Sigmoid colon (tissue), 7 donors: ENCODE results near the gene TPH1. TPM values are rescaled to one million over a fixed set of nuclear protein-coding genes. Genes with fewer than 3 reads are reported as not detected.

Experiments used
- DNase-seq: peaks from one replicate; pipeline ENCODE4 v3.0.0-alpha.2; 2019
- H3K27ac ChIP-seq, 4 donors: fragments of 200-600 bp; sonication (generic); one replicate each; pipeline ENCODE4 v1.5.1; 2016 to 2019; ENCODE audit warnings: mild to moderate bottlenecking in 1 of 4
- H3K27me3 ChIP-seq, 3 donors: fragments of 200-600 bp; sonication (generic); one replicate each; pipeline ENCODE4 v1.5.1; 2019; ENCODE audit warnings: mild to moderate bottlenecking in 1 of 3
- H3K36me3 ChIP-seq, 4 donors: fragments of 200-600 bp; sonication (generic); one replicate each; pipeline ENCODE4 v1.5.1; 2016 to 2019
- H3K4me1 ChIP-seq, 4 donors: fragments of 200-600 bp; sonication (generic); one replicate each; pipeline ENCODE4 v1.5.1; 2017 to 2019
- H3K4me3 ChIP-seq, 4 donors: fragments of 200-600 bp; sonication (generic); one replicate each; pipeline ENCODE4 v1.5.1; 2017 to 2019; ENCODE audit warnings: mild to moderate bottlenecking in 2 of 4, moderate library complexity in 1 of 4
- H3K9me3 ChIP-seq, 4 donors: fragments of 200-600 bp in 3 of 4; sonication (generic) in 3 of 4; one replicate each; pipeline versions ENCODE4 v1.5.1 to v1.6.1; 2013 to 2019
- EP300 ChIP-seq, 4 donors: sonication (generic); formaldehyde crosslinking; IDR thresholded peaks; one replicate each; pipeline ENCODE4 v1.6.1; 2017; ENCODE audit warnings: antibody characterized with exemption in 4 of 4
- POLR2A ChIP-seq, 2 donors: fragments of 450-650 bp; IDR thresholded peaks; one replicate each; pipeline ENCODE4 v1.6.1; 2016; ENCODE audit warnings: antibody characterized with exemption in 2 of 2, mild to moderate bottlenecking in 2 of 2, moderate library complexity in 2 of 2
- POLR2AphosphoS5 ChIP-seq, 4 donors: sonication (generic); formaldehyde crosslinking; IDR thresholded peaks; one replicate each; pipeline ENCODE4 v1.6.1; 2017; ENCODE audit warnings: antibody characterized with exemption in 4 of 4
- WGBS, 2 donors: extraction: QIAGEN DNeasy Blood & Tissue Kit; methylation state at CpG; one replicate each; pipeline ENCODE4 v1.1.7; 2013; 5-methylcytosine and 5-hydroxymethylcytosine counted together
- intact Hi-C: fragments of 100-400 bp; cut with DNase I; formaldehyde crosslinking; loops from one replicate; pipeline ENCODE4 v1.15.1; 2023
- polyA plus RNA-seq, 3 donors: library from polyadenylated mRNA; stranded (reverse); fragments of 200-250 nt; gene quantifications; one replicate each; pipeline ENCODE4 v1.2.3, GENCODE V29; 2013
- total RNA-seq, 4 donors: library from RNA; depleted of rRNA; stranded (reverse); fragments of >200 nt; gene quantifications; one replicate each; pipeline ENCODE4 v1.1.0, GENCODE V29; 2016
- TF ChIP-seq, protein P1 (sequence below), 4 experiments: fragments of 450-650 bp in 3 of 4; fragments of 200-600 bp in 1 of 4; IDR thresholded peaks; one replicate each; pipeline ENCODE4 v1.5.1; 2016 to 2019; ENCODE audit warnings: antibody characterized with exemption in 4 of 4, mild to moderate bottlenecking in 3 of 4, moderate library complexity in 2 of 4
- donor health status: healthy with polysubstance abuse.
- donor health status: Bipolar disorder and iron deficiency.
- donor health status: healthy.

TPH1 gene
- total and polyA plus RNA-seq, 7 donors = 0.28 to 4.6 (median 0.79) TPM

DNA sequence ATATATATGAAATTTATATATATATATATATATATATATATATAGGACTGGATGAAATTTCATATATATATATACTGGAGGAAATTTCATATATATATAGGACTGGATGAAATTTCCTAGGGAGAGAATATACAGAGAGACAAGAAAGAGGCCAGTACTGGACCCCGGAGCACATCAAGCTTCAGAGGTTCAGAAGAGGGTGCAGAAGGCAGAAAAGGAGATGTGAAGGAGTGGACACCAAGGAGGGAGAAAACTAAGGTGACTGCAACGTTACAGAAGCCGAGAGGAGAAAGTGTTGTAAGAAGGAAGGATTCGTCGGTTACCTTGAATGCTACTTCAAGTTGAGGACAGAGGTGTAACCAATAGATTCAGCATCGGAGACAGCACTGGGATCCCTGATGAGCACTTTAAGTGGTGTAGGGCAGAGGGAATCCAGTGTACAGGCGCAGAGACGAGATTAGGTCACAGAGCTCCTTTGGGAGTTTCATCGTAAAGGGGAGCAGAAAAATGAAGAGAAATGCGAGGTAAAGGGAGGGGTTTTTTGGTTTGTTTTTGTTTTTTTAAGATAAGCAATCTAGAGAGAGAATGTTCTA, 8.5 kb upstream of the TPH1 start:
- Histone ChIP-seq H3K4me1 (no peaks in the 10 kb centered on the region), H3K27ac (no peak overlapping the region), H3K27me3 (no peaks in the 10 kb centered on the region), H3K4me3 (no peak overlapping the region), H3K36me3 (no peaks in the 10 kb centered on the region), H3K9me3 (no peaks in the 10 kb centered on the region)
- WGBS, 2 donors = 78 to 88% methylated on average over 10 of the region's 10 CpGs
- DNase-seq = no peak
- intact Hi-C loops = no loop called here
- TF ChIP-seq POLR2A (IDR thresholded peaks at IDR 0.05) (no peak), POLR2AphosphoS5 (IDR thresholded peaks at IDR 0.05) (no peak), EP300 (IDR thresholded peaks at IDR 0.05) (no peak)
- TF ChIP-seq, protein P1, sequence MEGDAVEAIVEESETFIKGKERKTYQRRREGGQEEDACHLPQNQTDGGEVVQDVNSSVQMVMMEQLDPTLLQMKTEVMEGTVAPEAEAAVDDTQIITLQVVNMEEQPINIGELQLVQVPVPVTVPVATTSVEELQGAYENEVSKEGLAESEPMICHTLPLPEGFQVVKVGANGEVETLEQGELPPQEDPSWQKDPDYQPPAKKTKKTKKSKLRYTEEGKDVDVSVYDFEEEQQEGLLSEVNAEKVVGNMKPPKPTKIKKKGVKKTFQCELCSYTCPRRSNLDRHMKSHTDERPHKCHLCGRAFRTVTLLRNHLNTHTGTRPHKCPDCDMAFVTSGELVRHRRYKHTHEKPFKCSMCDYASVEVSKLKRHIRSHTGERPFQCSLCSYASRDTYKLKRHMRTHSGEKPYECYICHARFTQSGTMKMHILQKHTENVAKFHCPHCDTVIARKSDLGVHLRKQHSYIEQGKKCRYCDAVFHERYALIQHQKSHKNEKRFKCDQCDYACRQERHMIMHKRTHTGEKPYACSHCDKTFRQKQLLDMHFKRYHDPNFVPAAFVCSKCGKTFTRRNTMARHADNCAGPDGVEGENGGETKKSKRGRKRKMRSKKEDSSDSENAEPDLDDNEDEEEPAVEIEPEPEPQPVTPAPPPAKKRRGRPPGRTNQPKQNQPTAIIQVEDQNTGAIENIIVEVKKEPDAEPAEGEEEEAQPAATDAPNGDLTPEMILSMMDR (IDR thresholded peaks at IDR 0.05) = no peak

DNA sequence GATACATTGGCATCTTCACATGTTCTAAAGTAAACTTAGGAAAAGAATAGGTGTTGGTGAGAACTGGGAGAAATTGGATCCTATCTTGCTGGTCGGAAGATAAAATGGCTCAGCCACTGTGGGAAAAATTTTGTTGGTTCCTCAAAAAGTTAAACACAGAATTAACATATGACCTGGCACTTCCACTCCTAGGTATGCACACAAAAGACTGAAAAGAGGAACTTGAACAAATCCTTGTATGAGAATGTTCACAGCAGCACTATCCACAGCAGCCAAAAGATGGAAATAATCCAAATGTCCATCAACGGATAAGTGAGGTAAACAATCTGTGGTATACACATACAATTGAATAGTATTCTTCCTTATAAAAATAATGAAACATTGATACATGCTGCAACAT, 4.8 kb upstream of the TPH1 start:
- H3K4me1 ChIP-seq = peaks cover 0 to 7% (median 3%) of the 10 kb centered on the region in 4 donors
- no peaks in the 10 kb centered on the region for H3K9me3 ChIP-seq
- 45 to 49% methylated on average over 2 of the region's 2 CpGs for WGBS, 2 donors
- intact Hi-C loops = no loop called here
- no peaks in the 10 kb centered on the region for H3K36me3 ChIP-seq
- TF ChIP-seq EP300 (IDR thresholded peaks at IDR 0.05) (no peak), POLR2A (IDR thresholded peaks at IDR 0.05) (no peak), POLR2AphosphoS5 (IDR thresholded peaks at IDR 0.05) (no peak)
- TF ChIP-seq, protein P1 (IDR thresholded peaks at IDR 0.05) = no peak
- H3K4me3 ChIP-seq = no peak overlapping the region
- no peak overlapping the region for H3K27ac ChIP-seq
- DNase-seq = no peak
- peaks cover 3 to 31% (median 26%) of the 10 kb centered on the region in 3 donors for H3K27me3 ChIP-seq

DNA sequence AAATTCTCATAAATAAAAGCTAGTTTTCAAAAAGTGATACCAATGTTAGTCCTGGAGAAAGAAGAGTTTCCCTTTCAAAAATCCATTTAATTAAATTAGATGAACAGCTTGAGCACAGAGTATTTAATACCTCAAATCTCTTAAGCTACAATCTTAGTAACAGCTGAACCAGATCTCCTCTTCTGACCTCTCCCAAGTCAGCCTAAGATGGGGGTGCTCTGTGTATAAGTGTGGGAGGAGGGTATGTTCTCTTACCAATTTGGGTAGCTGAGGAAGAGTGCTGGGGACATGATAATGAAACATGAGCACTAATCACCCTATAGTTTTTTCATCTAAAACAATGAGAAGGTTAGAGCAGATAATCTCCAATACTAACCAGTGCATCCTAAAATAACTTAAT, 9.6 kb downstream of the TPH1 start:
- no peaks in the 10 kb centered on the region for H3K9me3 ChIP-seq
- TF ChIP-seq POLR2A (IDR thresholded peaks at IDR 0.05) = no peak
- TF ChIP-seq, protein P1 (IDR thresholded peaks at IDR 0.05) = no peak
- TF ChIP-seq POLR2AphosphoS5 (IDR thresholded peaks at IDR 0.05) = no peak
- TF ChIP-seq EP300 (IDR thresholded peaks at IDR 0.05) = no peak
- H3K36me3 ChIP-seq = no peaks in the 10 kb centered on the region
- H3K4me3 ChIP-seq = no peak overlapping the region
- DNase-seq = no peak
- no peaks in the 10 kb centered on the region for H3K27me3 ChIP-seq
- no peak overlapping the region for H3K27ac ChIP-seq
- H3K4me1 ChIP-seq = no peaks in the 10 kb centered on the region
- intact Hi-C loops = no loop called here

DNA sequence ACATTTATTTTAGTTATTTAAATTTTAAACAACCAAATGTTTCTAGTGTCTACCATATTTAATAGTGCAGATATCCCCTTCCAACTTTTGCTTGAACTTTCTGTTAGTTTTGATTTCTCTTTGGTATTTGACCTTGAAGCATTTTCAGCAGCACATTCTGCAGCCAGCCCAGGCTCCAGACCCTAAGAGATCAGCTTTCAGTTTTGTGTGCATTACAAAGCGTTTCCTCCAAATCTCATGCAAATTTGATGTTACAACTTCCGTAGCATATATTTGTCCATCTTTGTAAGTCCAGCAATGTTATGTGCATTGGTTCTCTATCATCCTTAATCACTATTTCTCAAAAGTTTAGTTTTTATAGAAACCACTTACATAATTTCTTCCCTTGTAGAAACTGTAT, 18.6 kb downstream of the TPH1 start:
- Histone ChIP-seq H3K27ac (no peak overlapping the region), H3K4me3 (no peak overlapping the region), H3K36me3 (no peaks in the 10 kb centered on the region), H3K9me3 (no peaks in the 10 kb centered on the region), H3K4me1 (no peaks in the 10 kb centered on the region), H3K27me3 (no peaks in the 10 kb centered on the region)
- TF ChIP-seq POLR2A (IDR thresholded peaks at IDR 0.05) (no peak), EP300 (IDR thresholded peaks at IDR 0.05) (no peak), POLR2AphosphoS5 (IDR thresholded peaks at IDR 0.05) (no peak)
- TF ChIP-seq, protein P1 (IDR thresholded peaks at IDR 0.05) = no peak
- intact Hi-C loops = no loop called here
- DNase-seq = no peak
- WGBS, 2 donors = 87% methylated on average over 2 of the region's 2 CpGs

DNA sequence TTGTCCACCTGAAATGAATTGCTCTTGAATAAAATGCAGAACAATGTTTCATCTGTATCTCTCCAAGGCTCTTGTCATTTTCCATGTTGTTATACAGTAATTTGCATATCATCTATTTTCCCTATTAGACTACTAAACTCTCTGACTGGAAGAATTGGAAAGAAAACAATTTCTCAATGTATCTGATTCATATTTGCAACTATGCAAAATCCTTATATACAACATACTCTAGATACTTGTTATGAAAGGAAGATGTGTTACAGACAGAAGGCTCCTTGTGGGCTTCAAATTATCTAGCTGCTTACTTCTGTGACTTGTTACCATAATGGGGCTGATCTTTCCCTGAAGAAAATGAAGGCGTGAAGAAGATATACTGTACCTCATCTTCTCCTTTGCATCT, 23.6 kb downstream of the TPH1 start:
- TF ChIP-seq, protein P1 (IDR thresholded peaks at IDR 0.05) = no peak
- TF ChIP-seq EP300 (IDR thresholded peaks at IDR 0.05) (no peak), POLR2AphosphoS5 (IDR thresholded peaks at IDR 0.05) (no peak), POLR2A (IDR thresholded peaks at IDR 0.05) (no peak)
- no peaks in the 10 kb centered on the region for H3K4me1 ChIP-seq
- no peak for DNase-seq
- intact Hi-C loops = no loop called here
- no peak overlapping the region for H3K4me3 ChIP-seq
- no peaks in the 10 kb centered on the region for H3K27me3 ChIP-seq
- no peaks in the 10 kb centered on the region for H3K36me3 ChIP-seq
- WGBS, 2 donors = 94 to 96% methylated on average over 1 of the region's 1 CpG
- no peaks in the 10 kb centered on the region for H3K9me3 ChIP-seq
- H3K27ac ChIP-seq = no peak overlapping the region
